SK-N-SH (cell line): Measurements from ENCODE around the gene ZNF732. TPM values are rescaled to one million over a fixed set of nuclear protein-coding genes. Genes with fewer than 3 reads are reported as not detected.
A peak's percentile ranks its signal among the peaks of the same experiment; 100 is the strongest.
"Not testable (repeated sequence)": the region's sequence is repeated elsewhere in the genome, so short reads cannot be mapped to it uniquely, and the experiment has no call there.

Experiments used
- CTCF ChIA-PET: fragments of 300-600, 350-600 bp; formaldehyde crosslinking; extraction: SDS; loops from one replicate; lab custom pipeline; 2021; lab: Yijun Ruan, JAX
- POLR2A ChIA-PET: fragments of 350-600 bp; sonication (Branson Sonifier 250); formaldehyde crosslinking; extraction: SDS; loops from one replicate; lab custom pipeline; 2020; ENCODE audit warnings: antibody characterized with exemption, inconsistent platforms; lab: Yijun Ruan, JAX
- DNase-seq: peaks from one replicate; pipeline ENCODE4 v3.0.0; 2012
- H2AFZ ChIP-seq: fragments of 200-600 bp; sonication (generic); 2 replicates; pipeline ENCODE4 v1.8.1; 2016; ENCODE audit warnings: antibody characterized with exemption, mild to moderate bottlenecking, low read depth
- H3F3A ChIP-seq: fragments of 200-600 bp; sonication (generic); replicated peaks from 2 replicates; pipeline ENCODE3; 2016; ENCODE audit warnings: antibody characterized with exemption, mild to moderate bottlenecking; ENCODE audit not compliant: insufficient read depth
- H3K27ac ChIP-seq, 2 experiments: fragments of 200-500 bp in 1 of 2; fragments of 200-600 bp in 1 of 2; sonication (Bioruptor generic) in 1 of 2; sonication (generic), shearing (Covaris generic) in 1 of 2; 2 replicates each; pipeline versions ENCODE4 v1.5.1 to v1.6.1; 2014 to 2016; ENCODE audit warnings: low read depth in 2 of 2, inconsistent platforms in 1 of 2, low read length in 1 of 2, mild to moderate bottlenecking in 1 of 2, mixed read lengths in 1 of 2
- H3K27me3 ChIP-seq: fragments of 200-600 bp; sonication (generic), shearing (Covaris generic); 2 replicates; pipeline ENCODE4 v1.6.1; 2016; ENCODE audit warnings: mixed run types; ENCODE audit not compliant: insufficient read depth
- H3K36me3 ChIP-seq, 2 experiments: fragments of 200-500 bp in 1 of 2; fragments of 200-600 bp in 1 of 2; sonication (Bioruptor generic) in 1 of 2; sonication (generic) in 1 of 2; replicated peaks in 1 of 2; 2 replicates each; pipeline versions ENCODE3 to v1.5.1; 2014 to 2016; ENCODE audit warnings: low read length in 1 of 2, mild to moderate bottlenecking in 1 of 2; ENCODE audit not compliant: insufficient read depth in 2 of 2, control insufficient read depth in 1 of 2
- H3K4me1 ChIP-seq, 2 experiments: fragments of 200-500 bp in 1 of 2; fragments of 200-600 bp in 1 of 2; sonication (Bioruptor generic) in 1 of 2; sonication (generic), shearing (Covaris generic) in 1 of 2; 2 replicates each; pipeline versions ENCODE4 v1.5.1 to v1.6.1; 2014 to 2016; ENCODE audit warnings: low read depth in 1 of 2, low read length in 1 of 2, mixed run types in 1 of 2; ENCODE audit not compliant: insufficient read depth in 2 of 2, control insufficient read depth in 1 of 2
- H3K4me2 ChIP-seq: fragments of 200-600 bp; sonication (generic), shearing (Covaris generic); 2 replicates; pipeline ENCODE4 v1.6.1; 2017; ENCODE audit warnings: mixed run types
- H3K4me3 ChIP-seq, 2 experiments: fragments of 200-500 bp in 1 of 2; fragments of 200-600 bp in 1 of 2; sonication (Bioruptor generic) in 1 of 2; sonication (generic), shearing (Covaris generic) in 1 of 2; 2 replicates each; pipeline versions ENCODE4 v1.5.1 to v1.8.1; 2014 to 2016; ENCODE audit warnings: low read depth in 2 of 2, inconsistent platforms in 1 of 2, low read length in 1 of 2, mild to moderate bottlenecking in 1 of 2, mixed read lengths in 1 of 2, moderate library complexity in 1 of 2
- H3K79me2 ChIP-seq: fragments of 200-600 bp; sonication (generic); 2 replicates; pipeline ENCODE4 v1.8.1; 2017; ENCODE audit warnings: mild to moderate bottlenecking; ENCODE audit not compliant: insufficient read depth
- H3K9ac ChIP-seq: fragments of 200-600 bp; sonication (generic); 2 replicates; pipeline ENCODE4 v1.6.1; 2017; ENCODE audit warnings: mixed run types
- H3K9me2 ChIP-seq: fragments of 200-600 bp; sonication (generic); 2 replicates; pipeline ENCODE4 v1.6.1; 2017; ENCODE audit warnings: mixed run types
- H3K9me3 ChIP-seq: fragments of 200-600 bp; sonication (generic); 2 replicates; pipeline ENCODE4 v1.6.1; 2017; ENCODE audit warnings: mixed run types, mild to moderate bottlenecking, moderate library complexity
- H4K20me1 ChIP-seq: fragments of 200-600 bp; sonication (generic); 2 replicates; pipeline ENCODE4 v1.6.1; 2017; ENCODE audit warnings: mild to moderate bottlenecking, mixed run types; ENCODE audit not compliant: insufficient read depth
- CTCF ChIP-seq: fragments of 200-600 bp; sonication (generic); IDR thresholded peaks from 2 replicates; pipeline ENCODE4 v1.6.1; 2017; ENCODE audit warnings: antibody characterized with exemption, mild to moderate bottlenecking, moderate library complexity
- EP300 ChIP-seq, 2 experiments: IDR thresholded peaks; 2 replicates each; pipeline versions ENCODE4 v1.4.0 to v1.6.1; 2012; ENCODE audit warnings: borderline replicate concordance in 1 of 2, low read depth in 1 of 2, low read length in 1 of 2
- GATA2 ChIP-seq: sonication (generic); formaldehyde crosslinking; IDR thresholded peaks from 2 replicates; pipeline ENCODE4 v1.5.0; 2020; ENCODE audit warnings: mild to moderate bottlenecking, missing genetic modification reagents
- MAX ChIP-seq: IDR thresholded peaks from 2 replicates; pipeline ENCODE4 v1.4.0; 2012; ENCODE audit warnings: low read depth
- MEF2A ChIP-seq: IDR thresholded peaks from 2 replicates; pipeline ENCODE4 v1.4.0; 2012; ENCODE audit warnings: low read depth, borderline replicate concordance
- RAD21 ChIP-seq: IDR thresholded peaks from 2 replicates; pipeline ENCODE4 v1.6.1; 2012; ENCODE audit warnings: mild to moderate bottlenecking, low read length
- RXRA ChIP-seq: IDR thresholded peaks from 2 replicates; pipeline ENCODE4 v1.4.0; 2012; ENCODE audit warnings: low read depth, mild to moderate bottlenecking, borderline replicate concordance
- TAF1 ChIP-seq: IDR thresholded peaks from 2 replicates; pipeline ENCODE4 v1.6.1; 2012; ENCODE audit warnings: low read depth, mild to moderate bottlenecking, low read length, moderate library complexity, borderline replicate concordance
- WGBS: methylation state at CpG from one replicate; pipeline ENCODE4 v1.1.6; 2017; ENCODE audit warnings: low lambda C conversion rate; 5-methylcytosine and 5-hydroxymethylcytosine counted together
- polyA plus RNA-seq, 3 experiments: library from polyadenylated mRNA; depleted of rRNA; stranded (reverse); fragments of >200 nt; gene quantifications; 2 replicates each; pipeline ENCODE4 v1.2.3, GENCODE V29; 2012

Gene ZNF732
- polyA plus RNA-seq, 1 of the 3 experiments (the other 2 are of a cell fraction) = 0.05 TPM

GRCh38 chr4:243426-243825, 61.8 kb downstream of the ZNF732 start:
- no peak for DNase-seq
- Histone ChIP-seq H3K79me2 (no peaks in the 10 kb centered on the region; the same call in 1 of the 2 replicates), H3K4me3 (no peak overlapping the region), H3K9me2 (no peaks in the 10 kb centered on the region), H3K36me3 (no peaks in the 10 kb centered on the region), H3K4me1 (no peaks in the 10 kb centered on the region), H2AFZ (no peak overlapping the region), H3K27me3 (no peaks in the 10 kb centered on the region), H3K4me2 (no peak overlapping the region), H3K9ac (no peak overlapping the region), H4K20me1 (no peaks in the 10 kb centered on the region), H3K27ac (no peak overlapping the region), H3F3A (no peaks in the 10 kb centered on the region), H3K9me3 (peaks cover 12% of the 10 kb centered on the region)
- WGBS = 88% methylated on average over 5 of the region's 5 CpGs
- TF ChIP-seq RAD21 (no peak), TAF1 (no peak), MEF2A (no peak), MAX (no peak), GATA2 (CRISPR knock-in tag) (no peak), RXRA (no peak), CTCF (no peak)
- POLR2A ChIA-PET = no interaction called here
- CTCF ChIA-PET = no interaction called here

GRCh38 chr4:242121-242848, 63.0 kb downstream of the ZNF732 start:
- Histone ChIP-seq H2AFZ (no peak overlapping the region), H3K4me1 (no peaks in the 10 kb centered on the region), H3K9ac (no peak overlapping the region), H3F3A (no peaks in the 10 kb centered on the region), H3K79me2 (no peaks in the 10 kb centered on the region; the same call in 1 of the 2 replicates), H3K9me3 (peaks cover 14% of the 10 kb centered on the region), H3K4me2 (no peak overlapping the region), H3K36me3 (no peaks in the 10 kb centered on the region), H4K20me1 (no peaks in the 10 kb centered on the region), H3K4me3 (peak overlapping the region in 1 of 2 experiments; percentile 49; a peak in 1 of 4 replicates), H3K27me3 (no peaks in the 10 kb centered on the region), H3K27ac (no peak overlapping the region), H3K9me2 (no peaks in the 10 kb centered on the region)
- ChIA-PET POLR2A (no interaction called here), CTCF (no interaction called here)
- WGBS = 83% methylated on average over 15 of the region's 15 CpGs
- no peak for DNase-seq
- TF ChIP-seq GATA2 (CRISPR knock-in tag) (no peak), CTCF (peak; percentile 35), EP300 (IDR thresholded peaks at IDR 0.05; ENCODE audit: borderline replicate concordance in 1 of 2, low read depth in 1 of 2, low read length in 1 of 2) (no peak)

GRCh38 chr4:241411-241810, 63.9 kb downstream of the ZNF732 start:
- H3K27ac ChIP-seq, H3K4me1 ChIP-seq, H3K9me2 ChIP-seq, H3K36me3 ChIP-seq, POLR2A ChIA-PET, H3F3A ChIP-seq, CTCF ChIA-PET, DNase-seq, H3K9ac ChIP-seq, H4K20me1 ChIP-seq, H2AFZ ChIP-seq, H3K4me2 ChIP-seq, H3K79me2 ChIP-seq, H3K27me3 ChIP-seq, H3K4me3 ChIP-seq: not testable (repeated sequence)
- 60% methylated on average over 5 of the region's 7 CpGs for WGBS
- peaks cover 14% of the 10 kb centered on the region for H3K9me3 ChIP-seq
